Measurements from ENCODE around the gene METRNL.

Gene METRNL

DNA sequence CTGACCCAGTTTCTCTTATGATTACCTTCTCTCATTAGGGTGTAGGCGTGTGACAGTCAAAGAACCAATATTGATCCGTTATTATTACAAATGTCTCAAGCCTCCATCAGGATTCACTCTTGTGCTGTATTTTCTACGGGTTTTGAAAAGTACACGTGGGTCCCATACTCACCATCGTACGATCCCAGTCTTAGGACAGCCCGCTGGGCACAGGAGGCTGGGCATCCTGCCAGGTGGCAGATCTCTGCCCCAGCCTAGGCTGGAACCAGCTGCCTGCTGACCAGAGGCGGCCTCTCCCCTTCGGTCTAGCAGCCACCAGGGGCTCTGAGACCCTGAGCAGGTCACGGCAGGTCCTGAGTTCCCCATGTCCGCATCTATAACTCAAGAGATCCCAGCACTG, 2.0 kb upstream of the METRNL start:
- no peak for DNase-seq (ENCODE audit: extremely low spot score, insufficient read length, low read depth)
- no peak for FAIRE-seq

GRCh38 chr17:83077939-83078338, 1.5 kb upstream of the METRNL start:
- no peak for FAIRE-seq

DNA sequence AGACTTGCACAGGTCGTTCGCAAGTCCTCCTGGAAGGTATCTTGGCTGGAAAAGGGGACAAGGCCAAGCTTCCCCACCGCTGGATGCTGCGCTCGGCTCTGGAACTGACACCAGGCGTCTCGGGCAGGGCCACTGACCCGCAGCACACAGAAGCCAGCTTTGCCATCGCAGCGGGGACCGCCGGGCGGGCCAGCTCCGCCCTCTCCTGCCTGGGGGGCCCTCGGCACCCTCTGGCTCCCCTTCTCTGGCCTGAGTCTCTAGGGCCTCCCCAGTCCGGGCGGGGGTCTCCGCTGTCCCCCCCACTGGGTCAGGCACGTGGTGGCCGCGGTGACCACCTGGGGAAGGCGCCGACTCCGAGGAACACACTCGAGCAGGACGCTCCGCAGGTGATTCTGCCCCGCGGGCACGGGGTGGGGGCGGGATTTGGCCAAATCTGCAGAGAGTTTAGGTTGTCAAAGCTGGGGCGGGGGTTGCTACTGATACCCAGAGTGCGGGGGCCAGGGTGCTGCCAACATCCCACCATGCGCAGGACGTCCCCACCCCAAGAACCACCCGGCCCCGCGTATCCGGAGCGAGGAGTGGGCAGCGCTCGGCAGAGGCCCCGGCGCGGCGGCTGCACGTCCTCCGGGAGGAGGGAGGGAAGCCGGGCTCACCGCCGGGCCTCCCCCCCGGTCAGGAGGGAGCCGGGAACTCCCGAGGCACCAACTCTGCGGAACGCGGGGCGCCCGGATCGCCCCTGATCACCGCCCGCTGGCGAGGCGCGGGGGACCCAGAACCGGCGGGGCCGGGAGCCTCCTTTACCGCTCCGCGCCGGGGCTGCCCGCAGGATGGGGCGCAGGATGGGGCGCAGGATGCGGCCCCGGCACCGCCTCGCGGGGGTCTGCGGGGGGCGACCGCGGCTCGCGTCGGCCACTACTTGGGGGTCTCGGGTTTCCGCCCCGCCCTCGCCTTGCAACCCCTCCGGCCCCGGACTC, 744 bp upstream of the METRNL start:
- FAIRE-seq, result no peak
- DNase-seq (ENCODE audit: extremely low spot score, insufficient read length, low read depth), result no peak

More at GRCh38 chr17:83077939-83078338, 1.5 kb upstream of the METRNL start:
- DNase-seq (ENCODE audit: extremely low spot score, insufficient read length, low read depth), result no peak

- DNase-seq (ENCODE audit: extremely low spot score, insufficient read length, low read depth) (no peak), FAIRE-seq (no peak)
Measured at GRCh38 chr17:83079766-83080578, 563 bp downstream of the METRNL start.

GRCh38 chr17:83080579-83080857, 1.1 kb downstream of the METRNL start:
- FAIRE-seq, result no peak
- no peak for DNase-seq (ENCODE audit: extremely low spot score, insufficient read length, low read depth)

GRCh38 chr17:83080858-83081683, 1.7 kb downstream of the METRNL start:
- DNase-seq (ENCODE audit: extremely low spot score, insufficient read length, low read depth) (no peak), FAIRE-seq (peak; percentile 18)

GRCh38 chr17:83081684-83082201, 2.3 kb downstream of the METRNL start:
- FAIRE-seq, result no peak
- no peak for DNase-seq (ENCODE audit: extremely low spot score, insufficient read length, low read depth)

DNA sequence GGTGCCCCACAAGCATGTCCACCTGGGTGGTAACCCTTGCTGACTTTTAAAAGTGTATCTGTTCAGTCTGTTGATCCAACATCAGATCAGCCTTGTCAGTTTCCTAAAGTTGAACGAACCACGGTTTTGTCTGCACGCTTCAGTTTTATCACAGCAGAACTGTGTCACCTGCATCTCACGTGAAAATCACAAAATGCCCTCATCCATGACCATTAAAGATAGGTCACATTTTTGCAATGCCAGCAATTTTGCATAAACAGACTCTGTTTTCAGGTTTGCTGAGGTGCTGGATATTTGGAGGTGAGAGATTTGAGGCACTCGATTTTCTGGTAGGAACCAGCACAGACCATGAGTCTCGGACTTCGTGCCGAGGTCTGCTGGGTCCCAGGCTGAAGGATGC, 3.0 kb downstream of the METRNL start:
- FAIRE-seq (no peak), DNase-seq (ENCODE audit: extremely low spot score, insufficient read length, low read depth) (no peak)

DNA sequence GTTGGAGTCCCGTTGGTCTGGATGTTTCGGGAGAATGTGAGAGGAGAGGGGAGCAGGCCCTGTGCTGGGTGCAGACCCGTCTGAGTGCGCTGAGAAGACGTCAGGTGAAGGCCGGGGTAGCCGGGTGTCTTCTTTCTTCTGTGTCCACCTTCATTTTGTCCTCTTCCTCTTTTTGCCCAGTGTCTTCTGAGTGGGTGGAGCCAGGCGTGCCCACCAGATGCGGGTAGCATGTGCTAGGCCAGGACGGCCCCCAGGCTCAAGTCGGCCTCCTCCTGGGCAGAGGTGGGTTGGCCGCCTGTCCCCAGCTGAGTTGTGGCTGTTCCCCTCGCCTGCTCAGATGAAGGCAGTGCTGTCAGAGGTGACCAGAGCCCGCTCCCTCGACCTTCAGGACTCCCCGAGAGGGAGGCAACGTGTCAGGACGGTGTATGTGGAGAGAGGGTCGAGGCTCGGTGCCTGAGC, 3.5 kb downstream of the METRNL start:
- DNase-seq (ENCODE audit: extremely low spot score, insufficient read length, low read depth) (no peak), FAIRE-seq (no peak)

- DNase-seq (ENCODE audit: extremely low spot score, insufficient read length, low read depth) (no peak), FAIRE-seq (no peak)
Measured at GRCh38 chr17:83083368-83084201, 4.2 kb downstream of the METRNL start.

DNA sequence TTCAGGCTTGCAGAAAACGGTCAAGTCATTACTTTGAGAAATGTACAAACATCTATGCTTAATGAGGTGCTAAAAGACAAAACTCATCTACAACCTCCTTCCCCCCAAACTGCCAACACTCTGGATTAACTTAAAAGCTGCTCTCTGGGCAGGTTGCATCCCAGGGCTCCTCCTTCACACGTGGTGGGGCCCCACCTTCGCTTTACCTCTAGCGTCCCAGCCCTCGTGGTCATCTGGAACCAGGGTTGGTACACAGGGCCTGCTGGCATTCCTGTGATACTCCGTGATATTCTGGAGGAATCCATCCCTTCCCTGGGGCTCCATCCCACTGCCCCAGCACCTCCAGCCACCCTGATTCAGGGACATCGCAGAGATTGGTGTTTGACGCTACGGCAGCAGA, 4.8 kb downstream of the METRNL start:
- DNase-seq (ENCODE audit: extremely low spot score, insufficient read length, low read depth) (no peak), FAIRE-seq (no peak)

GRCh38 chr17:83084621-83085056, 5.2 kb downstream of the METRNL start:
- DNase-seq (ENCODE audit: extremely low spot score, insufficient read length, low read depth), result no peak
- no peak for FAIRE-seq

DNA sequence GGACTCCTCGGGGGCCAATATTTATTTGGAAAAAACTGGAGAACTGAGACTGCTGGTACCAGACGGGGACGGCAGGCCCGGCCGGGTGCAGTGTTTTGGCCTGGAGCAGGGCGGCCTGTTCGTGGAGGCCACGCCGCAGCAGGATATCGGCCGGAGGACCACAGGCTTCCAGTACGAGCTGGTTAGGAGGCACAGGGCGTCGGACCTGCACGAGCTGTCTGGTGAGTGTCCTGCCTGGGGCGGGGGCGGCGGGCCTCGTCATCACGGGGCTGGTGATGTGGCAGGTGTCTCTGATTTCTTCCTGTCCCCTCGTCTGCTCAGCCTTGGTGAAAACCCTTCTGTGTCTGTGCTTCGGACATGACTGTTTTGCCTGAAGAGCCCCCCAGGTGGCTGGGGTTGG, 5.7 kb downstream of the METRNL start:
- no peak for DNase-seq (ENCODE audit: extremely low spot score, insufficient read length, low read depth)
- no peak for FAIRE-seq

- no peak for DNase-seq (ENCODE audit: extremely low spot score, insufficient read length, low read depth)
- no peak for FAIRE-seq
Measured at GRCh38 chr17:83085526-83086198, 6.3 kb downstream of the METRNL start.

DNA sequence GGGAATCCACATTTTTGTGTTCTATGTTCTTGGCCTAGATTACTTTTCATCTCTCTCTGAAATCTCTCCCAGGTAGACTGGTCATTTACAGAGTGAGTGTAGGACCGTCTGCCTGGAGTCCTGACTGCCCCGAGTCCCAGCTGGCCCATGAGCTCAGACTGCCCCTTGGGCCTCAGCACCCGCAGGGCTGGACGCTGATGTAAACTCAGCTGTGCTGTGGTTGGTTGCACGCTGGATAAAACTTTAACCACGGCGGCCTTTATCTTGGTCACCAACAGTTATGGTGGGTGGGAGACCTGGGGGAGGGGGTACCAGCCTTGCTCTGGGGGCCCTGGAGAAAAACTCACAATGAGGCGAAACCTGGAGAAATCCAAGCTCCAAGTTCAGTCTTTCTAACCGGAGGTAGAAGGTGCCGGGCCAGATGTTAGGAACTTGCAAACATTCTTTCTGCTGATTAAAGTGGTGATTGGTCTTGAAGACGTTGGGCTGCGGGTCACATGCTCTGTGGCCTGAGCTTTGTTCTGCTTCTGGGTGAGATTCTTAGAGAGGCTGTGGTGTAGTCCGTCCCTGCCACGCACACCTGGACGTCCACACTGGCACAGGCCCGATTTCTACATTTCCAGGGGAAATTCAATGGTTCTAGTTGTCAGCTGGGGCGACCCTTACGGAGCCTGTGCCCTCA, 6.9 kb downstream of the METRNL start:
- no peak for FAIRE-seq

DNA sequence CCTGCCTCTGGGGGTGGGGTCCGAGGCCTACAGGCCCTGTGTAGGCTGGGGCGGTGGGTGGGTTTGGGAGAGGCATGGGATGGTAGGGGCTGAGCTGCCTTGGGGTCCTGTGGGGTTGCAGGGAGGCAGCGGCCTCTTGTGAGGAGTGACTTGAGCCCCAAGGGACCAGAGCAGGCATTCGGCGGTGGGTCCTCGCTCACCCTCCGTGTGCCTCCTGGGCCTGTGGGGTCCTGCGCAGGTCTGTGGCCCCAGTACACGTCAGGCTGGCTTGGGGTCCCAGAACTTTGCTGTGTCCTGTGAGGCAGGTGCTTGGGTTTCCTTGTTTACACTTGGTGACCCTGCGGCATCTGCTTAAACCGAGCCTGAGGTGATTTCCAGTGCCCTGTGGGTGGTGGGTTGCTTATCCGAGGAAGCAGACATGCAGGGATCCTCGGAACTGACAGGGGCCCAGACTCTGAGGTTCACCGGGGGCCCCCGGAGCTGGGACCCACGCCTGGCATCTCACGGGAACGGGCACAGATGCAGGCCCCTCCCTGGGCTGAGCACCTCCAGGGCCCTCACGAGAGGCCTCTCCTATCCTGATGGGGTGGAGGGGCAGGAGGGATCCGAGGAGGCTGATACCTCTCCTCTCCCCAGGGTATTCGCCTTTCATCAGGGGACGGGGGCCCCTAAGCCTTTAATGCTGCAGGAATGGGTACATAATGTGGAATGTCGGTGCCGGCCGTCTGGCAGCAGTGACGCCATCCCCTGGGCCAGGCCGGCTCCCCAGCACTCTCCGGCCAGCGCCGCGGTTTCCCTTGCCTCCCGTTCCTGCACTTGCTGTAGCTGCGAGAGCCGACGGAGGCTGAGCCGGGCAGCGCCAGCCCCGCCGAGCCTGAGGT, 7.7 kb downstream of the METRNL start:
- no peak for FAIRE-seq
- no peak for DNase-seq (ENCODE audit: extremely low spot score, insufficient read length, low read depth)

More for the DNA sequence above, 6.9 kb downstream of the METRNL start:
- no peak for DNase-seq (ENCODE audit: extremely low spot score, insufficient read length, low read depth)

GRCh38 chr17:83087788-83088360, 8.5 kb downstream of the METRNL start:
- FAIRE-seq (no peak), DNase-seq (ENCODE audit: extremely low spot score, insufficient read length, low read depth) (no peak)
